ENCODE data around the gene DUX4. TPM values are rescaled to one million over a fixed set of nuclear protein-coding genes. Genes with fewer than 3 reads are reported as not detected.

The DUX4 gene
- not detected in 2 replicates for total RNA-seq

GRCh38 chr4:190173428-190173827 lies at the start of gene DUX4:
TSS of gene DUX4 (plus strand) at chr4:190173774. CDS start at chr4:190173774, 0 bp downstream.

Small RNAs within 50 kb of the gene (small RNA-seq; reads per million reads assigned to genes)
- gene AC215524.1 (ENCODE audit: low replicate concordance) = not detected

Other genes starting within 250 kb of the DUX4 start
- 26.6 and 33.7 TPM in 2 replicates for gene FRG1, start 232.9 kb upstream of the DUX4 start, total RNA-seq
- not detected in 2 replicates for gene FRG2, start 146.5 kb upstream of the DUX4 start, total RNA-seq
- gene DBET, start 109.3 kb upstream of the DUX4 start, total RNA-seq = not detected in 2 replicates